HG03378 (cell line): ENCODE results near the gene NISCH.

ENCODE experiments used
- ATAC-seq: cut with Tn5 transposase; IDR thresholded peaks from one replicate; pipeline ENCODE4 v1.9.1; 2021; ENCODE audit warnings: mild to moderate bottlenecking, moderate library complexity; ENCODE audit not compliant: unreplicated experiment

The NISCH gene

DNA sequence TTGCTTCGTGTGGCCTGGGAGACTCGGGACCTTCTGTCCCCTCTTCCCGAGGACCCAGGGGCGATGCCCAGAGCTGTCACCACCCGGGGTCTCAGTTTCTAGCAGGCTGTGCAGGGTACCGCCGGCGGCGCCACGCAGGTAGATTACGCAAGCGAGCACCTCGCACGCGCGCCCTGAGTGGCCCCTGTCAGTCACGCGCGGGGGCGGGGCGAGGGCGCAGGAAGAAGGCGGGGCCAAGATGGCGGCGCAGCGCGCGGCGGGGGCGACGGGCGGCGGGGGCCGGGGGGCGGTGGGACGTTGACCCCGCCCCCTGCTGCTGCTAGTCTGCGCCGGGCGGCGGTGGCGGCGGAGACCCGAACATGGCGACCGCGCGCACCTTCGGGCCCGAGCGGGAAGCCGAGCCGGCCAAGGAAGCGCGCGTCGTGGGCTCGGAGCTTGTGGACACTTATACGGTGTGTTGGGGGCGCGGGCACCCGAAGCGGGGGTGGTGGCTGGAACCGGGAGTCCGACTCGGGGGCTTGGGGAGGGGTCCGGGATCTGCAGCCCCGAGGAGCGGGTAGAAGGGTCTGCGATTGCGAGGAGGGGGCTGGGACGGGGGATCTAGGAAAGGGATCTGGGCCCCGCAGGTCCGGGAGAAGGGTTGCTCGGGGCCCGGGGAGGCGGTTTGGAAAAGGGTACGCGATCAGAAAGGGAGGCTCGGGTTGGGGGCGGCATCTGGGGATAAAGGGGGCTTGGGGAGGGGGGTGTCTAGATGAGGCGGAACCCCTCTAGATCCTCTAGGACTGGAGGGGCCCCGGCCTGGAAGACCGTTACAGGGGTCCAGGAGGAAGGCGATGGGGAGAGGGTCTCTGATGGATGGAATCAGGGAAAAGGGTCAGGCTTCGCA is at the start of gene NISCH:
NISCH (plus strand) TSS at position 322 of the 886 bp plus-strand sequence; CDS start at position 360, 38 bp downstream.
- ATAC-seq: no peak

DNA sequence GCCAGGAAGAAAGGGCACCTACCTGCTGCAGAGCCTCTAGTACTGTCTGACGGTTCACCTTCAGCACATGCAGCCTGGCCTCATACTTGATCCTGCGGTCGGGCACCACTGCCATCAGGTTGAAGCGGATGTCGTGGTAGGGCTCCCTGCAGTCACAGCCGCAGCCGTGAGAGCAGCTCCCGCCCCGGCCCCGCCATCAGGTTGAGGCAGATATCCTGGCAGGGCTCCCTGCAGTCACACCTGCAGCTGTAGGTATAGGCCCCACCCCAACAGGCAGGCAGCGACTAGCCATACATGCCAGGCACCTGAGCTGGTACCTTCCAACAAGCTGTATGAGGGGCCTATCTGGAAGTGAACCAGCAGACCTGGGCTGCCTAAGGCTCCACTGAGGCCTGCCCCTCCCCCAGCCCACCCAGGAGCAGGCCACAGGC is 49.2 kb upstream of the NISCH start:
- no peak for ATAC-seq

DNA sequence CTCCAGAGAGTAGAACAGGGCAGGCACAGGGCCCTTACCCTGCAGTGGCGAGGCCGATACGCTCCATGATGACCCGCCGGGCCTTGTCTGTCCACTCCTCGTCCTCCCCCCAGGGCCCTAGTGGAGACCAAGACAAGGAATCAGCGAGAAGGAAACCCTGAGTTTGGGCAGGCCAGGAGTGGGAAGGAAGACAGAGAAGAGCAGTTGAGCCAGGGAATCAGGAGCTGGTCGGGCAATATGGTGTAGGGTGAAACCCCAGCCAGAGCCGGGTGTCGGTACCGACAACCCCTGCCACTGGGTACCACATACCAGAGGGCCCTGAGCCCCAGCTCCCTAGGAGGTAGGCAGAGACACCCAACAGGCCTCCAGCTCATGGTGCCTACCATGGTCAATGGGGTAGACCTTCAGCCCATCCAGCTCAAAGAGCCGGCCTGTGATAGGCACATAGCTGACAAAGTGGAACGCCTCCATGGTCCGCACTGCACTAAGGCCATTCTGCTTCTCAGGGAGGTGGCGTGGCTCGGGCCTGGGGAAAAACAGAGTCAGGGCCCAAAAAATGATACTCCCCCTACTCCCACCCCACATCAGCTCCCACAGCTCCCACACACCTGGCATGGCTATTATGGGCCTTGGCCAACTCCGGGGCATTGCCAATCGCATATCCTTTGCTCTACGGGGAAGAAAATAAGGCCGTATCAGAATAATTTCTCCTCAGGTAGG is 48.5 kb upstream of the NISCH start:
- no peak for ATAC-seq

DNA sequence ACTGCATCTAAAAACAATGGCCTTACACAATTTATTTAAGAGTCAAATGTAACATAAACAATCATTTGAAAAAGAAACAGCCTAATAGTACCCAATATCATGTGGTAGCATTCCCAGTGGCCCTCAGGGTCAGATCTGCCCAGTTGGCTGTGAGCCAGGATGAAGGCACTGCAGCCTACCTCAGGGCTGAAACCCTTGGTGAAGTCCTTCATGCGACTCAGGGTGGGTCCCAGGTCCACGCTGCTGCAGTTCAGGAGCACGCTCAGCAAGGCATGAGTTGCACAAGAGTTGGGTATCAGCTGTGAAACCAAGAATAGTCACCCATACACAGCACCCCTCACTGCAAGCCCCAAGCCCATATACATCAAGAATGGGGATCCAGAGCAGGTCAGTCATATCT is 47.6 kb upstream of the NISCH start:
- no peak for ATAC-seq

DNA sequence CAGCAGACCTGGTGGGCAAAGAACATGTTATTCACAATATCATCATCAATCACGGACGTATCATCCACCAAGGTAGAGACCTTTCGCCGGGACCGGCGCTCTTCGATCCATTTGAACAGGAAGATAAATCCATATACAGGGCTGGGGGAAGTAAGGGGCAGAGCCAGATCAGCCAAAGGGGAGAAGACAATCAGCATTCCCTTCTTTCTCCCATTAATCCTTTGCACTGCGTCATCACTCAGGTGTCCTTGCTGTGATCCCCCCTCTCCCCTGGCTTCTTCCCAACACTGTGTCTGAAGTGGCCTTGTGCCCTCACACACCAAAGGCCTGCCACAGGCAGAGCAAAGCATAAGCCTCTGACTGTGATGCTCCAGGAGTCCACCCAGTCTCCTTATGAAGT is 46.9 kb upstream of the NISCH start:
- ATAC-seq: no peak

DNA sequence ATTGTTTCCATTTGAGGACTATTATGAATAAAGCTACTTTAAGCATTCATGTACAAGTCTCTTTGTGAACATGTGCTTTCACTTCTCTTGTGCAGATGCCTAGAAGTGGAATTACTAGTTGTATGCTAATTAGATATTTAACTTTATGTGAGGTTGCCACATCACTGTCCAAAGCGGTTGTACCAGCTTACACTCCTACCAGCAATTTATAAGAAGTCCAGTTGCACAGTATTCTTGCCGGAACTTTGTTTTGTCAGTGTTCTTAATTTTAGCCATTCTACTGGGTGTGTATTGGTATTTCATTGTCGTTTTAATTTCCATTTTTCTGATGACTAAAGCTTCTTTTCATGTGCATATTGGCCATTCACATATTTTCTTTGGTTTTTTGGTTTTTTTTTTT is 39.6 kb upstream of the NISCH start:
- ATAC-seq: no peak

DNA sequence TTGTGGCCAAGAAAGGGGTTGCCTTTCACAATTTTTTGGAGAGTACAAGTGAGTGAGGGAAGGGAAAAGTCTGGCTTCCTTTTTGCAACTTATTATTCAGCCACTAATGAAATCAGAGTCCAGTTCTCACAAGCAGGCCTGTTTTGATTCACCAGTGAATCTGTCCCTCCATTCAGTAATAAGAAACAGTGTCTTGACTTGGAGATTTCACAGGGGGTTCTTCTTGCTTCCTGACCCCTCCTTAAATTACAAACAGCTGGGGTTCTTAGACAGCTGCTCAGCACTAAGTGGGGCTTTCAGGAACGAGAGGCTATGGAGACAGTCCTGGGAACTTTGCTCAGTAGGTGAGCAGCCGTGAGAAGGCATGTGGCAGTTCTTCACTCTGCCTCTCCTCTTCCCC is 35.0 kb upstream of the NISCH start:
- ATAC-seq: no peak

DNA sequence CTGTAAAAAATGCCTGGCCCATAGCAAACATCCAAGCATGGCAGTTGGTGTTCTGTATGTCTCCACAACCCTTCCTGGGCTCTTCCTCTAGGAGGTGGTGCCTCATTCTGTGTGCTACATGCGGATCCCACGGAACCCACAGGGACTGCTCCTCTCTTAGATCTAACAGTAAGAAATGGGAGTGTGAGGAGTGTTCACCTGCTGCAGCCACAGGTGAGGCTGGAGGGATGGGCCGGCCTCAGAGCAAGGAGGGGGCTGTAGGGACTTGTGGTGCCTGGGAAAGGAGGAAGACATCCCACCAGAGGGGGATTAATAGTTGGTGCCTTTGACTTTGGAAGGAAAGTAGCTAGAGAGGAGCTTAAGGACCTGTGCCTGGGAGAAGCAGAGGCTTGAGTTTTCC is 32.7 kb upstream of the NISCH start:
- ATAC-seq: no peak

DNA sequence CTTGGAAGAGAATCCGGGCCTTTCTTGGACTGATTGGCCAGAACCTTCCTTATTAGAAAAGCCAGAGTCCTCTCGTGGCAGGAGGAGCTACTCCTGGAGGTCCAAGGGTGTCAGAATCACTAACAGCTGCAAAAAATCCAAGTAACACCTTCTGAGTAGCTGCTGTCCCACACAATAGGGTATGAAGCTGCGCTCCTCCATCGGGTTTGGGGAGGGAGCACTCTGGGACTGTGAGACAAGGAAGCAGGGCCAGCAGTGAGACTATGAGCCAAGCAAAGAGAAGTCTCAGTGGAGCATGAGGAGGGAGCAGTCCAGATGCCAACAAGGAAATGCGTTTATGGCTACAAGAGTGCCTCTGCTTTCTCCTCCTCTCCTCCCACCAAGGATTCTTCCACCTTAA is 32.2 kb upstream of the NISCH start:
- ATAC-seq: no peak

DNA sequence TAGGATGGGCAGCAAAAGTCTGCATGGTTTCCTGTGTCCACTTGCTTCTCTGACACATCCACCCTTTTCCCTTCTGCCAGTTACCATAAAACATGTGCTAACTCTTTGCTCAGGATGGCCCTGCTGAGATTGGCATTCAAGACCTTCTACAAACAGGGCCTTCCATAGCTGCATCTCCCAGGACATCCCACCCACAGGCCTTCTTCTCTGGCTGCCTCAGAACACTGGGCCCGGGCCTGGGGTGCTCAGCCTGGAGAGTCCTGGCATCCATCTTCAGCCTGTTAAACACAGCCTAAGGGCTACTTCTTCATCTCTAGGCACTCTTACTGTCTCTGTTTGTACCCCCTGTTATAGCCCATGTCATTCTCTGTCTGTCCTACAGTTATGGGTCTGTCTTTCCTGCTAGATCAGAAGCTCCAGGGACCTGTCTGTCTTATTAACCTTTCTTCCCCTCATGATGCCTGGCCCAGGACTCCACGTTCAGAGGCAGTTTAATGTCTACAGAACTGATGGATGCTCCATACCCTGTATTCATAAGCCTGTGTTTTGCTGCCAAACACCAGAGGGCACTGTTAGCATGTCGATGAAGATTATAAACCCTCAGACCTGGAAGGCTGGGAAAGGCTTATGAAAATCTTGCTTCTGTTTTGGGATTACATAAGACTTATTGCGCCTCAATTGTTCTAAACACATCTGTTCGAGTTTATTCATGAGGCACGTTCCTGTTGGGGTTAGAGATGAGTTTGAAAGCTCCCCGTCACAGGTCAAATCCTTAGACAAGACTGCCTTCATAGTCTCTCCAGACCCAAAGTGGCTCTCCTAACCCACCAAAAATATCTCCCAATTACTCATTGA is 27.0 kb upstream of the NISCH start:
- ATAC-seq: no peak

DNA sequence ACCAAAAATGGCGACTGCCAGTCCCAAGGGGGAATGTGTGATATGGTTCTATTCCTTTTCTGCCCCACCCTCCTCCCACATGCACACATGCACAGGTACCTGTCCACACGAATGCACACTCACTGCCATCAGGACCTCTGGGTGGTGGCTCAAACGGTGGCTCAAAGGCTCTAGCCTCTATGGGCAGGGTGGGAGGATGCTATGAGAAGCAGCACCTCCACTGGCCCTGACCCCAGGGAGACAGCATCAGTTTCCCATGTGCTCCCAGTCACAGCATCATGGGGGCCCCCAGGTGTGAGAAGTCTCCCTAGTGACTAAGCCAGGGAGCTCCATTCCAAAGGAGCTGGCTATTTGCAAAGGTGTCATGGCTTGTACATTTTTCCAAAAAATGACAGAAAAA is 26.4 kb upstream of the NISCH start:
- ATAC-seq: no peak

DNA sequence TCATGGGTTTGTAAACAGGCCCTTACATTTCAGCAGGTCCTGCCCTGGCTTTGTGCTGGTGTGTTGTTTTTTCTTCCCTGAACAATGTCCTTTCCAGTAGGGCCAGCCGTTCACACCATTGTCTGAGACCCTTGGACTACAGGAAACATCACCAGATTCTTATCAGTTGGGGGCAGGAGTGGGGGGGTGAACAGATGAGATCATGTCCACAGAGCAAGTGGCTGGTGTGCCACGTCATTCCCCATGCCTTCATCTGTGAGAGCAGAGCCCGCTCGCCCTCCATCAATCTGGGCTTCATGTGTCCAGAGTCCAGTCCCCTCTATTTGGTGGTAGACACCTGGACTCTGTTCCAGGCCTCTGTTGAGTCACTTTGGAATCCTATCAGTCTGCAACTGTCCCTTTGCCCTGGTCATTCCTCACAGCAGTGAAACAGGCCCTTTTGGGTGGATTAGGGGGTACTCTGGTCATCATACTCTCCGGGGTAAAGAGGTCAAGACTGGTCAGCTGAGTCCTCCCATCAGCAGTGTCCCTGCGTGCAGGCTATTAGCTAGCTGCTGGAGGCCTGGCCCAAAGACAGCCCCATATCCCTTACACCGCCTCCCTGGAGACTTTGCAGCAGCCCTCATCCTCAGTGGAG is 25.5 kb upstream of the NISCH start:
- ATAC-seq: no peak

DNA sequence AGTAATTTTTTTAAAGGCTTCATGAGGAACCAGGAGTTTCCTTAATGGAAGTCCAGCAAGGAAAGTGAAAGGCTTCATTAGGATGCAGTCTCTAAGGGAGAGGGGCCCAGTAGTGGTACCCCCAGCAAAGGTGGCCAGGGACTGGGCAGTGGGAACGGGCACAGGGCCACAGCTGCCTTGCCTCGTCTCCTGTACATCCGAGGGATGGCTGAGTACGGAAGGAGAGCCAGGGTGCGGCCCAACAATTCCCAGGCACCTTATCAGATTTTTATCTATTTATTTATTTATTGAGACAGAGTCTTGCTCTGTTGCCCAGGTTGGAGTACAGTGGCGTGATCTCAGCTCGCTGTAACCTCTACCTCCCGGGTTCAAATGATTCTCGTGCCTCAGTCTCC is 25.0 kb upstream of the NISCH start:
- ATAC-seq: no peak

DNA sequence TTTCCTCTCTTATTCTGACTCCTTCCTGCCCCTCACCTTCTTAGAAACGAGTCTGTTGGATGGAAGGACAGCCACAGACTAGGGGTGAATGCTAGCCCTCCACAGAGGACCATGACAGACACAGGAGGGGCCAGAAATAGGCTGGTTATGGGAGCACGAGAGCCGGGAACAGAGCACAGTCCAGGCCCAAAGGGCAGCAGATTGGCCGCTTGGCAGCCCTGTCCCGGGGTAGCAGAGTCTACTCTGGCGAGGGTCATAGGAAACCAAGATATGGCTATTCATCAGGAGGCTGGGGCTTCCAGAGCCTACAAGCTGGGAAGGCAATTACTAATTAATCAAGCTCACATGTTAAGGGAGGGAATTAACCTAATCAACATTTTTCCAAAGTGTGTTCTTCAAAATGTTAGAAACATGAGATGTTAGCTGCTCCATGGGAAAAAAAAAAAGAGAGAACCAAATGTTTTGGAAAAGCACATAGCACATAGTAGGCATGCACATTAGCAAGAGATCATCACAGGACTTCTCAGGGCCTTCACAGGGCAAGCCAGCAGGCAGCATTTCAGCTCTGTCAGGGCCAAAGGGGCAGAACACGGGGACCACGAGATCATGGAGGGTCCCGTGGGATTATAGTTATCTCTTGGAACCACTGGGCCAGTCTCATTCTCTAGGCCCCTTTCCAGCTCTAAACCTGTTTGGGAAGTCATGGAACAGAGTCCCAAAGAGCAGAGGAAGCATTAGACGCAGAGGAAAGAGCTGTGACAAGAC is 23.8 kb upstream of the NISCH start:
- no peak for ATAC-seq

DNA sequence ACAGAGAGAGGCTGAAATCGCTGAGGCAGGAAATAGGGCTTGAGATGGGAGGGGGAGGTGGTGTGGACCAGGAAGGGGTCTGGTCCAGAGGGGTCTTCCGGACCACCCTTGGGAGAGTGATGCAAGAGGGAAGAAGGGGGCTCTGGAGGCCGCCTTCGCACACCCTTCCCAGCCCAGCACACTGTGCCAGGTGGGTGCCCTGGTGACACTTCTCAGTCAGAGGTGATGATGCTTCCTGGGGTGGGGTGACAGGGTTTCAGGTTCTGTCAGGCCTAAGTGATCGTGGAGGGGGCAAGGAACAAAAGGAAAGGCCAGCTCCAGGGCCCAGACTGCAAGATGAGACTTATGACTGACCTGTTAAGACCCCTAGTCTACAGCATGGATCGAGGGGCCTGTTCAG is 23.2 kb upstream of the NISCH start:
- ATAC-seq: no peak

DNA sequence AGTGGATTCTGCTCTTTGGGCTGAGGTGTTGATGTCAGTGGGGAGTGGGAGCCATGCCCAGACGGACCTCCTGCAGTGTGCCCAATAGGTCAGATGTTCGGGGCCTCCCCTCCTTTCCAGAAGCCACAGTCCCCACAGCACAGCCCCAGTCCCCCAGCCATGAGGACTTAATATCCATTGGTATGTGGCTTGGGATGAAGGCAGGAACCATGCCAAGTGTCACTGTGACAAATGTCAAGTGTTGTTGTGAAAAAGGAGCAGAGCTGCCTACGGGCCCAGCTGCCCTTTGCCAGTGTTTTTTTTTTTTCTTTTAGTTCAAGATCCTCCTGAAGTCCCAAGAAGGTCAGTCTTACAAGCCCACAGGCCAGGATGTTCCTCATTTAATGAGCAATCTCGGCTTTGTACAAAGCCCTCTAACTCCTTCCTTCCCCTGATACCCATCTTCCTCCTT is 22.7 kb upstream of the NISCH start:
- no peak for ATAC-seq

DNA sequence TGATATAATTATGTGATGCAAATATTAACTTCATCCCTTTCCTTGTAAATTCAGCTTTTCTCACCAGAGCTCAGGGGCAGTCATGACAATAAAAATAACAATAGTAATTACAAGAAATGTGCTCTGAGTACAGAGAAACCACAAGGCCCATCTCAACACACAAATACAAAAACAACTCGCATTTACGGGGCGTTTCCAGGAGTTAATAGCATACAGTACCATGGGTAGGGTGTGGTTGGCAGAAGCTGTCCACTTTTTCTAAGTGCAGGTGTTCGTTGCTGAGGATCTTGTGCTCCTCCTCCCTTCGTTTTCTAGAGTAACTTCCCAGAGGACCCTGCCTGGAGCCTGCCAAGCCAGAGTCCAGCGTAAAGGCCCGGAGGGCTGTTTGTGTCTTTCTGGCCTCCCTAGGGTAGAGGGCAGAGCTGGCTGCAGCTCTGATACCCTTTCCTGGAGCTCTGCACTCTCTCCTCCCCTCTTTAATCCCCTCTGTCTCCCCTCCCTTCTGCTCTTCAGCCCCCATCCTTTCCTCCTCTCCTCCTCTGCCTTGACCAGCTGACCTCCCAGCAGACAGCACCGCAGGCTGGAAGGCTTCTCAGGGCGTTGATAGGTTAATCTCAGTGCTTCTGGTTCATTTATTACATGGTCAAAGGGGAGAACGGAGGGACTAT is 21.9 kb upstream of the NISCH start:
- no peak for ATAC-seq

DNA sequence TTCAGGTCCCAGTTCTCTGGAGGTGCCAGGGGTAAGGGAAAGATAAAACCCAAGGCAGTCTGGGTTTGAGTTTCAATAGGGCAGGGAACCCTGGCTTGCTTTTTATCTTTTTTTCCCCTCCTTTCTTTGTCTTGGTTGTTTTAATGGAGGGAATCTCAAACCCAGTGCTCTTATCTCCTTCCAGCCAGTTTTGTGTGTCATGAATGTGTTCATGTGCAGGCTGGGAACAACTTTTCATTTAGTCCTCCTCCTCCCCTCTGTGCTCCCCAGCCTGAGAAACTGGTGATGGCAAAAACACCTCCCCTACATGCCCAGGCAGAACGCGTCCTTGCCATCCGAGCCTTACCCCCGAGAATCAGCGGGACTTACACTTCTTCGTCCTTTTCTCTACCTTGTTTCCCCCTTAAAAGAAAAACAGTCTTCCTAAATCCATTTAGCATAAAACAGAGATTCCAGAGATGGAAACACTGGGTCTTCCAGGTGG is 21.4 kb upstream of the NISCH start:
- ATAC-seq: no peak

DNA sequence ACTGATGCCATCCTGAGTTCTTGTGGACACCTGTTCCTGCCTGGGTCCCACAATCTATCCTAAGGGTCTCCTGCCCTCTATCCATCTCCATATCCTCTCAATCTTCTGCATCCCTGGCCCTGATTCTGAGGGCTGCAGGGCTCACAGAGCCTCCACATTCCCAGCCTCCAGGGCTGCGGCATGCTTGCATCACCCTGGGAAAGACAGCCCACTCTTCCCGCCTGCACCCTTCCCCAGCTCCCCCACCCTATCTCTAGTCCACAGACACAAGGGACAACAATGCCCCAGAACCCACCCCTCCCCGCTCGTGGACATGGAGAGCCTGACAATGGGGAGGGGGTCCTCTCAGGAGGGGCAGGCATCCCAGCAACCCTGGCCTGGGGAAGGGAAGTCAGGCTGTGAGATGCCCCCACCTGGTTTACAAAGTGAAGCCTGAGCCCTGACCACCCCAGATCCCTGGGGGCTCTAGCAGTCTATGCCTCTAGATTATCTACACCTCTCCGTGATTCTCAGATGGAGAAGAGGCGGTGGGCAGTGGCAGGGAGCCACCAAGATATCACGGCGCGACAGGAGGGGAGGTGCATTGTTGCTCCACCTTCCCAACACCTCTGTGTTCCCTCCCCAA is 20.8 kb upstream of the NISCH start:
- no peak for ATAC-seq
